Ectodermal cell (in vitro differentiated cells): ENCODE measurements around the gene FBXO48.
"Not testable (repeated sequence)": the region's sequence is repeated elsewhere in the genome, so short reads cannot be mapped to it uniquely, and the experiment has no call there.

Source experiments
- H3K27ac ChIP-seq: 2 replicates; pipeline ENCODE4 v1.7.0; 2013; ENCODE audit warnings: mild to moderate bottlenecking, low read depth, low read length; ENCODE audit not compliant: insufficient read depth, poor library complexity, severe bottlenecking
- H3K27me3 ChIP-seq: 2 replicates; pipeline ENCODE4 v1.7.0; 2013; ENCODE audit warnings: mild to moderate bottlenecking, low read length; ENCODE audit not compliant: insufficient read depth, control insufficient read depth, poor library complexity, severe bottlenecking
- H3K36me3 ChIP-seq: one replicate; pipeline ENCODE4 v1.7.0; 2013; ENCODE audit warnings: low read length; ENCODE audit not compliant: control insufficient read depth, insufficient read depth
- H3K4me1 ChIP-seq: one replicate; pipeline ENCODE4 v1.7.0; 2013; ENCODE audit warnings: low read length; ENCODE audit not compliant: control insufficient read depth, insufficient read depth
- H3K4me3 ChIP-seq: 2 replicates; pipeline ENCODE4 v1.7.0; 2013; ENCODE audit warnings: low read depth, low read length, control low read depth; ENCODE audit not compliant: insufficient read depth
- H3K9me3 ChIP-seq: 2 replicates; pipeline ENCODE4 v1.7.0; 2013; ENCODE audit warnings: mild to moderate bottlenecking, low read length, moderate library complexity; ENCODE audit not compliant: control insufficient read depth
- WGBS, 2 experiments: methylation state at CpG; one replicate each; pipeline ENCODE4 v1.1.7; 2013; ENCODE audit warnings: missing lambda C conversion rate in 2 of 2; 5-methylcytosine and 5-hydroxymethylcytosine counted together

FBXO48 gene

GRCh38 chr2:68456198-68456597 is 10.9 kb downstream of the FBXO48 start:
- no peaks in the 10 kb centered on the region for H3K4me1 ChIP-seq
- no peak overlapping the region for H3K4me3 ChIP-seq
- WGBS, 2 experiments = 89 to 91% methylated on average over 4 of the region's 4 CpGs
- H3K9me3 ChIP-seq = no peaks in the 10 kb centered on the region
- H3K27ac ChIP-seq = no peak overlapping the region
- H3K36me3 ChIP-seq = no peaks in the 10 kb centered on the region
- no peaks in the 10 kb centered on the region for H3K27me3 ChIP-seq

- H3K4me3 ChIP-seq = no peak overlapping the region
- 87 to 98% methylated on average over 2 of the region's 3 CpGs for WGBS, 2 experiments
- no peaks in the 10 kb centered on the region for H3K4me1 ChIP-seq
- no peaks in the 10 kb centered on the region for H3K36me3 ChIP-seq
- H3K27me3 ChIP-seq = no peaks in the 10 kb centered on the region
- H3K9me3 ChIP-seq = no peaks in the 10 kb centered on the region
- no peak overlapping the region for H3K27ac ChIP-seq
Observed at GRCh38 chr2:68454719-68455118, 12.4 kb downstream of the FBXO48 start.

- 85 to 86% methylated on average over 2 of the region's 2 CpGs for WGBS, 2 experiments
- no peaks in the 10 kb centered on the region for H3K27me3 ChIP-seq
- no peak overlapping the region for H3K27ac ChIP-seq
- no peaks in the 10 kb centered on the region for H3K9me3 ChIP-seq
- no peaks in the 10 kb centered on the region for H3K36me3 ChIP-seq
- no peak overlapping the region for H3K4me3 ChIP-seq
- H3K4me1 ChIP-seq = no peaks in the 10 kb centered on the region
Observed at GRCh38 chr2:68453761-68454360, 13.2 kb downstream of the FBXO48 start.

- Histone ChIP-seq H3K4me1 (no peaks in the 10 kb centered on the region), H3K36me3 (no peaks in the 10 kb centered on the region), H3K9me3 (no peaks in the 10 kb centered on the region), H3K27ac (no peak overlapping the region), H3K27me3 (no peaks in the 10 kb centered on the region), H3K4me3 (no peak overlapping the region)
- 95 to 100% methylated on average over 2 to 4 of the region's 5 CpGs for WGBS, 2 experiments
Observed at GRCh38 chr2:68452158-68452900, 14.8 kb downstream of the FBXO48 start.

- 89 to 92% methylated on average over 19 to 23 of the region's 24 CpGs for WGBS, 2 experiments
- H3K36me3 ChIP-seq = no peaks in the 10 kb centered on the region
- no peaks in the 10 kb centered on the region for H3K27me3 ChIP-seq
Observed at GRCh38 chr2:68448671-68449653, 18.1 kb downstream of the FBXO48 start.

GRCh38 chr2:68447118-68447517 is 20.0 kb downstream of the FBXO48 start:
- H3K4me3 ChIP-seq = no peak overlapping the region
- 84 to 87% methylated on average over 16 of the region's 16 CpGs for WGBS, 2 experiments
- H3K27ac ChIP-seq = no peak overlapping the region
- no peaks in the 10 kb centered on the region for H3K4me1 ChIP-seq
- no peaks in the 10 kb centered on the region for H3K9me3 ChIP-seq
- no peaks in the 10 kb centered on the region for H3K27me3 ChIP-seq
- no peaks in the 10 kb centered on the region for H3K36me3 ChIP-seq

More at GRCh38 chr2:68448671-68449653, 18.1 kb downstream of the FBXO48 start:
- Histone ChIP-seq H3K4me1 (no peaks in the 10 kb centered on the region), H3K27ac (no peak overlapping the region), H3K4me3 (no peak overlapping the region), H3K9me3 (no peaks in the 10 kb centered on the region)

GRCh38 chr2:68446425-68446824 is 20.7 kb downstream of the FBXO48 start:
- H3K27ac ChIP-seq, H3K4me1 ChIP-seq, H3K27me3 ChIP-seq, H3K4me3 ChIP-seq, H3K9me3 ChIP-seq, H3K36me3 ChIP-seq: not testable (repeated sequence)
- WGBS, 2 experiments = no CpG with 5 or more reads among the region's 3 CpGs

- no peaks in the 10 kb centered on the region for H3K9me3 ChIP-seq
- H3K4me1 ChIP-seq = no peaks in the 10 kb centered on the region
- H3K27me3 ChIP-seq = no peaks in the 10 kb centered on the region
- no peaks in the 10 kb centered on the region for H3K36me3 ChIP-seq
- WGBS, 2 experiments = 97% methylated on average over 2 of the region's 2 CpGs
- H3K4me3 ChIP-seq = no peak overlapping the region
- no peak overlapping the region for H3K27ac ChIP-seq
Observed at GRCh38 chr2:68441994-68442322, 25.1 kb downstream of the FBXO48 start.

GRCh38 chr2:68441179-68441993 is 25.7 kb downstream of the FBXO48 start:
- Histone ChIP-seq H3K9me3 (no peaks in the 10 kb centered on the region), H3K4me3 (no peak overlapping the region), H3K27ac (no peak overlapping the region), H3K27me3 (no peaks in the 10 kb centered on the region), H3K4me1 (no peaks in the 10 kb centered on the region), H3K36me3 (no peaks in the 10 kb centered on the region)
- WGBS, 2 experiments = 38 to 50% methylated on average over 5 to 6 of the region's 6 CpGs
